Vagina (tissue), 2 donors: Measurements from ENCODE around the gene RAP2B. TPM values are rescaled to one million over a fixed set of nuclear protein-coding genes. Genes with fewer than 3 reads are reported as not detected.

ENCODE experiments used
- DNase-seq, 2 donors: peaks; one replicate each; pipeline ENCODE4 v3.0.0-alpha.2; 2017; ENCODE audit errors: extremely low spot score in 2 of 2
- H3K27ac ChIP-seq: fragments of 200-600 bp; sonication (generic); one replicate; pipeline ENCODE4 v1.5.1; 2019
- H3K27me3 ChIP-seq: fragments of 200-600 bp; sonication (generic); one replicate; pipeline ENCODE4 v1.5.1; 2019
- H3K36me3 ChIP-seq, 2 donors: fragments of 200-600 bp; sonication (generic); one replicate each; pipeline ENCODE4 v1.5.1; 2017 to 2019
- H3K4me1 ChIP-seq: fragments of 200-600 bp; sonication (generic); one replicate; pipeline ENCODE4 v1.5.1; 2019
- H3K4me3 ChIP-seq, 2 donors: fragments of 200-600 bp; sonication (generic); 1 replicate in 1 of 2; 2 replicates in 1 of 2; pipeline ENCODE4 v1.5.1; 2016 to 2019
- H3K9me3 ChIP-seq: fragments of 200-600 bp; sonication (generic); one replicate; pipeline ENCODE4 v1.5.1; 2019
- POLR2A ChIP-seq, 2 donors: fragments of 450-650 bp; IDR thresholded peaks; one replicate each; pipeline ENCODE4 v1.6.1; 2017; ENCODE audit warnings: antibody characterized with exemption in 2 of 2, mild to moderate bottlenecking in 2 of 2, moderate library complexity in 2 of 2
- POLR2AphosphoS5 ChIP-seq, 2 donors: sonication (generic); formaldehyde crosslinking; IDR thresholded peaks; one replicate each; pipeline ENCODE4 v1.9.0; 2017; ENCODE audit warnings: antibody characterized with exemption in 2 of 2, mild to moderate bottlenecking in 2 of 2, low read depth in 1 of 2; ENCODE audit not compliant: insufficient read depth in 1 of 2
- intact Hi-C: fragments of 100-400 bp; cut with DNase I; formaldehyde crosslinking; loops from one replicate; pipeline ENCODE4 v1.15.1; 2023
- total RNA-seq: library from RNA; depleted of rRNA; stranded (reverse); fragments of >200 nt; gene quantifications from one replicate; pipeline ENCODE4 v1.2.3, GENCODE V29; 2016
- TF ChIP-seq, protein P1 (sequence below), 3 experiments: fragments of 450-650 bp in 2 of 3; fragments of 200-600 bp in 1 of 3; sonication (generic) in 1 of 3; IDR thresholded peaks; one replicate each; pipeline ENCODE4 v1.5.1; 2017 to 2019; ENCODE audit warnings: antibody characterized with exemption in 3 of 3, mild to moderate bottlenecking in 2 of 3, moderate library complexity in 2 of 3

RAP2B gene
- total RNA-seq, 1 donor from 2014 or later: 16.0 TPM

DNA sequence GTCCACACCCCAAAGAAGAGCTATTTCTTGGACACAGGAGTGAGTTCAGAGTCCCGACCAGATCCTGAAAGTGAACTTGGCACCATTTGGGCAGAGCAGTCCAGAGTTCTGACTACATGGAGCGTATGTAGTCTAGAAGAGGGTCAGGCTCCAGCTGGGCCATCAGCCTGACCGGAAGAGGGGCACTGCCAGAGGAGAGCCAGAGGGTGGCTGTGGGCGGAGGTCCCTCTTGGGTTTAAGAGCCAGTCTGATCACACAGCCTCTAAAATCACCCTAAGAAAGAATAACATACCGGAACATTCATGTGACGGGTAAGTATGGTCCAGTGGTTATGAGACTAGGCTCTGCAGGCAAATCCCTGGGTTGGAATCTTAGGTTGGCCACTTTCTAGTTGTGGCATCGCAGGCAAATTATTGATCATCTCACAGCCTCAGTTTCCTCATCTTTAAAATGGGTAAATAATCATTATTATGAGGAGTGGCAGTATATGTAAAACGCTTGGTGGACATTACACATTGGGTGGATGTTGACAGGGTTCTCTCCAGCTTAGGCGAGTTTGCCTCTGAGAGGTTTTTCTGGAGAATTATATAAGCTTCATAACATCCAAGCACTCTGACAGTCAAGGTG, 2.1 kb upstream of the RAP2B start:
- DNase-seq: no peak
- H3K27ac ChIP-seq: peak overlapping the region; percentile 92
- intact Hi-C loops: loop anchor here (10.0 kb wide), 1 partner anchor 115 kb away; no protein-coding TSS in a partner anchor
- no peak for TF ChIP-seq POLR2A (IDR thresholded peaks at IDR 0.05)
- TF ChIP-seq, protein P1, sequence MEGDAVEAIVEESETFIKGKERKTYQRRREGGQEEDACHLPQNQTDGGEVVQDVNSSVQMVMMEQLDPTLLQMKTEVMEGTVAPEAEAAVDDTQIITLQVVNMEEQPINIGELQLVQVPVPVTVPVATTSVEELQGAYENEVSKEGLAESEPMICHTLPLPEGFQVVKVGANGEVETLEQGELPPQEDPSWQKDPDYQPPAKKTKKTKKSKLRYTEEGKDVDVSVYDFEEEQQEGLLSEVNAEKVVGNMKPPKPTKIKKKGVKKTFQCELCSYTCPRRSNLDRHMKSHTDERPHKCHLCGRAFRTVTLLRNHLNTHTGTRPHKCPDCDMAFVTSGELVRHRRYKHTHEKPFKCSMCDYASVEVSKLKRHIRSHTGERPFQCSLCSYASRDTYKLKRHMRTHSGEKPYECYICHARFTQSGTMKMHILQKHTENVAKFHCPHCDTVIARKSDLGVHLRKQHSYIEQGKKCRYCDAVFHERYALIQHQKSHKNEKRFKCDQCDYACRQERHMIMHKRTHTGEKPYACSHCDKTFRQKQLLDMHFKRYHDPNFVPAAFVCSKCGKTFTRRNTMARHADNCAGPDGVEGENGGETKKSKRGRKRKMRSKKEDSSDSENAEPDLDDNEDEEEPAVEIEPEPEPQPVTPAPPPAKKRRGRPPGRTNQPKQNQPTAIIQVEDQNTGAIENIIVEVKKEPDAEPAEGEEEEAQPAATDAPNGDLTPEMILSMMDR (IDR thresholded peaks at IDR 0.05): no peak
- no peak for TF ChIP-seq POLR2AphosphoS5 (IDR thresholded peaks at IDR 0.05; ENCODE audit: insufficient read depth in 1 of 2, low read depth in 1 of 2)
- H3K36me3 ChIP-seq: no peaks in the 10 kb centered on the region
- H3K4me3 ChIP-seq: peak overlapping the region; percentile 85 to 87
- no peaks in the 10 kb centered on the region for H3K27me3 ChIP-seq
- H3K4me1 ChIP-seq: peaks cover 22% of the 10 kb centered on the region
- H3K9me3 ChIP-seq: no peaks in the 10 kb centered on the region

DNA sequence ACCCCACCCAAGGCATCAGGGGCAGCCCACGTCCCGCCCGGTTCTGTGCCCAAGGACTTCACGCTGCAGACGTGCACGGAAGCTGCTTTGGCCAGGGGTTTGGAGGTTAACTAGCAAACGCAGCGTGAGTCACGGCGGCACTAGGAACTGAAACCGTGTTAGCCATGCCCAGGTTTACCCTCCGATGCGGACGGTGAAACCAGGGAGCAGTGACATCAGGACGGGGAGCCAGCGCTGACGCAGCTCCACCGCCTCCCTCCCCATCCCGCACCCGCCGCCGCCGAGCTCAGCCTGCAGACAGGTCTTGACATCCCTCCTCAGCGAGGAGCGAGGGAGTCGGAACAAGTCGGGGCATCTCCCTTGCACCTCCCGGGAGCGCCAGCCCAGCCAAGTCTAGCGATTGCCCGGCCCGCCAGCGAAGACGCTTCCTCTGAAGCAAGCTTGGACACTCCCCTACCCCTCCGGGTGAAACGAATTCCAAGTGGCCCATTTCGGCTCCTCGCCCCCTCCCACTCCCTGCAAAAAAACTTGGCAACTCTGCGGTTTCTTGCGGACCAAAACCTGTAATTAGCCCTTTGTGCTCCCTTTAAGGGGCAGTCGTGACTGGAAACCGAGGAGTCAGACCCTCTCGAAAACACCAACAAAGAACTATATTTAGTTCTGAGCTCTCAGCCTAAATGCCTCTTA, 1.4 kb upstream of the RAP2B start:
- Histone ChIP-seq H3K36me3 (no peaks in the 10 kb centered on the region), H3K4me1 (peaks cover 29% of the 10 kb centered on the region), H3K27ac (peak overlapping the region; percentile 92), H3K27me3 (no peaks in the 10 kb centered on the region), H3K9me3 (no peaks in the 10 kb centered on the region), H3K4me3 (peak overlapping the region; percentile 85 to 87)
- intact Hi-C loops: loop anchor here (10.0 kb wide), 1 partner anchor 116 kb away; no protein-coding TSS in a partner anchor
- TF ChIP-seq, protein P1 (IDR thresholded peaks at IDR 0.05): no peak
- TF ChIP-seq POLR2AphosphoS5 (IDR thresholded peaks at IDR 0.05; ENCODE audit: insufficient read depth in 1 of 2, low read depth in 1 of 2) (peak in 1 of 2 donors; percentile 83), POLR2A (IDR thresholded peaks at IDR 0.05) (no peak)
- peak in 1 of 2 donors; percentile 98 for DNase-seq

DNA sequence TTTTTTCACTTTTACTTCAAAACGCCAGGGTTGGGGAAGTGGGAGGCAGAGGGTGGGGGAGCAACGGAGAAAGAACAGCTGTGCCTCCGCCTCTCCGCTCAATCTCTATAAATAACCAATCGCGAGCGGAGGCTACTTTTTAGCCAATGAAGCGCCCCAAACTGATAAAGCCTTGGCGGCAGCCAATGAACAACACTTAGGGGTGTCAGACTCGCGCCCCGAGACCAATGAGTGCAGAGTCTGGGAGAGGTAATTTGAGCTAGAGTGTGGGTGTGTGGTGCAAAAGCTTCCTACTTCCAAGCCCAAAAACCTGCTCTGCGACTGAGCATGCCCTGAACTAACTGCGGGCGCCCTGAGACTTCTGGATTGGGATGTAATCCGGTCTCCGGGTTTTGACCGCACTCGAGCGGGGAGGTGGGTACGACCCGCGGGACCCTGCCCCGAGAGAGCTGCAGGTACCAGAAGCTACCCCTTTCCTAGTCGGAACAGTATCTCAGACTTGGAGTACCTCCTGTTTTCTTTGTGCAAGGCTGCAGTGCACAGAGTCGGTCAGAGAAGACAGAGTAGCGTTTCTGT, 800 bp upstream of the RAP2B start:
- intact Hi-C loops: loop anchor here (10.0 kb wide), 1 partner anchor 116 kb away; no protein-coding TSS in a partner anchor
- DNase-seq: peak in 1 of 2 donors; percentile 100
- H3K27me3 ChIP-seq: no peaks in the 10 kb centered on the region
- H3K9me3 ChIP-seq: no peaks in the 10 kb centered on the region
- TF ChIP-seq, protein P1 (IDR thresholded peaks at IDR 0.05): no peak
- TF ChIP-seq POLR2A (IDR thresholded peaks at IDR 0.05) (peak in 1 of 2 donors; percentile 34), POLR2AphosphoS5 (IDR thresholded peaks at IDR 0.05; ENCODE audit: insufficient read depth in 1 of 2, low read depth in 1 of 2) (peak in 1 of 2 donors; percentile 86)
- no peaks in the 10 kb centered on the region for H3K36me3 ChIP-seq
- H3K4me3 ChIP-seq: peak overlapping the region; percentile 85 to 87
- peaks cover 36% of the 10 kb centered on the region for H3K4me1 ChIP-seq
- H3K27ac ChIP-seq: peak overlapping the region; percentile 92

DNA sequence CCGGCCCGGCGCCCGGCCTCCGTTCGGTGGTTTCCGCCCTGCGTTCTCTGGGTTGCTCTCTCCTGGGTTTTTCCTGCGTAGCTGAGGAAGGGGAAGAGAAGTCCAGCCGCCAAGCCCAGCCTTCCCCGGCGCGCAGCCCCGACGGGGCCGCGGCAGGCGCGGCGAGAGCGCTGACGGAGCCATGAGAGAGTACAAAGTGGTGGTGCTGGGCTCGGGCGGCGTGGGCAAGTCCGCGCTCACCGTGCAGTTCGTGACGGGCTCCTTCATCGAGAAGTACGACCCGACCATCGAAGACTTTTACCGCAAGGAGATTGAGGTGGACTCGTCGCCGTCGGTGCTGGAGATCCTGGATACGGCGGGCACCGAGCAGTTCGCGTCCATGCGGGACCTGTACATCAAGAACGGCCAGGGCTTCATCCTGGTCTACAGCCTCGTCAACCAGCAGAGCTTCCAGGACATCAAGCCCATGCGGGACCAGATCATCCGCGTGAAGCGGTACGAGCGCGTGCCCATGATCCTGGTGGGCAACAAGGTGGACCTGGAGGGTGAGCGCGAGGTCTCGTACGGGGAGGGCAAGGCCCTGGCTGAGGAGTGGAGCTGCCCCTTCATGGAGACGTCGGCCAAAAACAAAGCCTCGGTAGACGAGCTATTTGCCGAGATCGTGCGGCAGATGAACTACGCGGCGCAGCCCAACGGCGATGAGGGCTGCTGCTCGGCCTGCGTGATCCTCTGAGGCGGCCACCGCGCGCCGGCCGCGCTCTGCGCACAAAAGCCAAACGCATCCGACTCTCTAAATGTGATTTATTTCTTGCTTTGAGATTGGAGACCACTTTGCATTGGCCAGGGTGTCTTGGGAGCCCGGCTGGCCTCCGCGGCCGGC, 727 bp downstream of the RAP2B start:
- Histone ChIP-seq H3K36me3 (no peaks in the 10 kb centered on the region), H3K27ac (peak overlapping the region; percentile 92), H3K27me3 (no peaks in the 10 kb centered on the region), H3K4me3 (peak overlapping the region; percentile 85 to 87), H3K9me3 (no peaks in the 10 kb centered on the region), H3K4me1 (peaks cover 51% of the 10 kb centered on the region)
- peak in 1 of 2 donors; percentile 89 for DNase-seq
- intact Hi-C loops: loop anchor here (10.0 kb wide), 1 partner anchor 118 kb away; no protein-coding TSS in a partner anchor
- TF ChIP-seq POLR2AphosphoS5 (IDR thresholded peaks at IDR 0.05; ENCODE audit: insufficient read depth in 1 of 2, low read depth in 1 of 2) (peak in 1 of 2 donors; percentile 60), POLR2A (IDR thresholded peaks at IDR 0.05) (no peak)
- TF ChIP-seq, protein P1 (IDR thresholded peaks at IDR 0.05): no peak
